Glutamatergic neuron (in vitro differentiated cells): ENCODE measurements around the gene GBP6. TPM values are rescaled to one million over a fixed set of nuclear protein-coding genes. Genes with fewer than 3 reads are reported as not detected.

Source experiments
- DNase-seq: peaks from one replicate; pipeline ENCODE4 v3.0.0; 2022
- H3K27ac Mint-ChIP-seq: one replicate; pipeline ENCODE4 v1.8.0; 2020; ENCODE audit warnings: mild to moderate bottlenecking, mixed read lengths, inconsistent platforms; ENCODE audit not compliant: unreplicated experiment
- H3K27me3 Mint-ChIP-seq: one replicate; pipeline ENCODE4 v1.8.0; 2020; ENCODE audit warnings: mild to moderate bottlenecking, moderate library complexity, mixed read lengths, inconsistent platforms; ENCODE audit not compliant: unreplicated experiment
- H3K36me3 Mint-ChIP-seq: one replicate; pipeline ENCODE4 v1.8.0; 2020; ENCODE audit warnings: mild to moderate bottlenecking, mixed read lengths, inconsistent platforms; ENCODE audit not compliant: unreplicated experiment
- H3K4me1 Mint-ChIP-seq: one replicate; pipeline ENCODE4 v1.8.0; 2020; ENCODE audit warnings: mild to moderate bottlenecking, low read depth, mixed read lengths, inconsistent platforms; ENCODE audit not compliant: unreplicated experiment
- H3K4me3 Mint-ChIP-seq: one replicate; pipeline ENCODE4 v1.8.0; 2020; ENCODE audit warnings: mild to moderate bottlenecking, mixed read lengths, inconsistent platforms; ENCODE audit not compliant: unreplicated experiment
- H3K9me3 Mint-ChIP-seq: one replicate; pipeline ENCODE4 v1.8.0; 2020; ENCODE audit warnings: mild to moderate bottlenecking, moderate library complexity, mixed read lengths, inconsistent platforms; ENCODE audit not compliant: unreplicated experiment
- total RNA-seq: library from RNA; stranded (reverse); fragmentation: NEBNext Ultra II Directional; extraction: Animal tissue kit (Norgen Biotek cat#: 25700); gene quantifications from one replicate; pipeline ENCODE4 v1.2.1, GENCODE V29; 2021; ENCODE audit not compliant: unreplicated experiment
- TF ChIP-seq, protein P1 (sequence below): fragments of 200-600 bp; sonication (generic); IDR thresholded peaks from one replicate; pipeline ENCODE4 v1.5.0; 2021; ENCODE audit not compliant: partially characterized antibody, unreplicated experiment

GBP6 gene
- total RNA-seq, 1 donor from 2014 or later, result not detected

DNA sequence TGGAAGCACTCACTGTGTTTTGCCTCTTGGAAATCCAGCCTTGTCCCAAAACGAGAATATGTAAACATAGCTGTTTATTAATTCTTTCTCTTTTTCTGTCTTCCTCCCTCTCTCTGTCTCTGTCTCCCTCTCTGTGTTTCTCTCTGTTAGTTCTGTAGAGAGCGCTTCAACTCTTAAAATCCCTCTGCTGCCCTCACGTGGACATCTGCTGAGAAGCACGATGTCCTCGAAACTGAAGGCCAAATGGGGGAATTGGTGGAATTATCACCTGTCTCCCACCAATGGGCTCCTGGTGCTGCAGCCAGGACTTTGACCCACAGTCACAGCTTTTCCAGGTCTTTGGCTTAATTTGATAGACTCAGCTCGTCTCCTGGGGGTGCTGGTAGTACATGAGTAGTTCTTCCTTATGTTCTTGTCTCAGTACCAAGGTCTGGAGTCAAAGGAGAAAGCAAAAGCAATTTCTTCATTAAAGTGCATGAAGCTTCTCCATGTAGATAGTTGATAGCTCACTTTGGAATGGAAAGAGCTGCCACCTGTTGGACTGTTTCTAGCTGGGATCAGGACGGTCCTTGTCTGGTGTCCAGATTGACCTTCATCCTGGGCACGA, 5.5 kb upstream of the GBP6 start:
- Mint-ChIP-seq H3K4me3 (no peak overlapping the region), H3K27me3 (no peaks in the 10 kb centered on the region), H3K9me3 (no peaks in the 10 kb centered on the region), H3K4me1 (no peaks in the 10 kb centered on the region), H3K27ac (no peak overlapping the region), H3K36me3 (no peaks in the 10 kb centered on the region)
- peak; percentile 80 for DNase-seq
- TF ChIP-seq, protein P1, sequence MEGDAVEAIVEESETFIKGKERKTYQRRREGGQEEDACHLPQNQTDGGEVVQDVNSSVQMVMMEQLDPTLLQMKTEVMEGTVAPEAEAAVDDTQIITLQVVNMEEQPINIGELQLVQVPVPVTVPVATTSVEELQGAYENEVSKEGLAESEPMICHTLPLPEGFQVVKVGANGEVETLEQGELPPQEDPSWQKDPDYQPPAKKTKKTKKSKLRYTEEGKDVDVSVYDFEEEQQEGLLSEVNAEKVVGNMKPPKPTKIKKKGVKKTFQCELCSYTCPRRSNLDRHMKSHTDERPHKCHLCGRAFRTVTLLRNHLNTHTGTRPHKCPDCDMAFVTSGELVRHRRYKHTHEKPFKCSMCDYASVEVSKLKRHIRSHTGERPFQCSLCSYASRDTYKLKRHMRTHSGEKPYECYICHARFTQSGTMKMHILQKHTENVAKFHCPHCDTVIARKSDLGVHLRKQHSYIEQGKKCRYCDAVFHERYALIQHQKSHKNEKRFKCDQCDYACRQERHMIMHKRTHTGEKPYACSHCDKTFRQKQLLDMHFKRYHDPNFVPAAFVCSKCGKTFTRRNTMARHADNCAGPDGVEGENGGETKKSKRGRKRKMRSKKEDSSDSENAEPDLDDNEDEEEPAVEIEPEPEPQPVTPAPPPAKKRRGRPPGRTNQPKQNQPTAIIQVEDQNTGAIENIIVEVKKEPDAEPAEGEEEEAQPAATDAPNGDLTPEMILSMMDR, result peak; percentile 61

DNA sequence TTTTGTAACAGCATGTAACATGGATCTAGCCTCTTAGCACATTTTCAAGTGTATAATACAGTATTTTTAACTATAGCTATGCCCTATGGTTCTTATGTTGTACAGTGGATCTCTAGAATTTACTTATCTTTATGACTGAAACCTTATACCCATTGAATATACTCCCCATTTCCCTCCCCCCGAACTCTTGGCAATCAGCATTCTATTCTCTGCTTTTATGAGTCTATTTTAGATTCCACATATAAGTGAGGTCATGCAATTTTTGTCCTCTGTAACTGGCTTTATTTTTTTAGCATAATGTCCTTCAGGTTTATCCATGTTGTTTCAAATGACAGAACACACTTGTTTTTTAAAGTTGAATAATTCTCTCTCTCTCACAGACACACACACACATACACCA, 3.1 kb upstream of the GBP6 start:
- no peak overlapping the region for H3K4me3 Mint-ChIP-seq

DNA sequence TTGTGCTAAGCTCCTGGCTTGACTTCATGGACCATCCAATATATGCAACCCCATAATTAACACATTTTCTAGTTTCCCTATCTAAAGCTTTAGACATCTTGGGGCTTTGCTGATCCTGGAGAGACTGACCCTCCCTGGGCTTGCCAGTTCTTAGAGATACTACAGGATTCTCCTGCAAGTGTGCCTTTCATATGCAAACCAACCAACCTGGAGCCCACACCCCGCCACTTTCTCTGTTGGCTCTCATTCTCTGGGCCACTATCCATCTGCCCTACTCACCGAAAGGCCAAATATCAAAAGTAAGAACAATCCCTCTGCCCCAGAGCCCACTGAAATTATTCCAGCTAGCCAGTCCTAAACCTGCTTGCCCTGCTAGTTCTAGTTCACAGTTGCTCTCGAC, 2.2 kb upstream of the GBP6 start:
- Mint-ChIP-seq H3K27me3 (no peaks in the 10 kb centered on the region), H3K4me3 (no peak overlapping the region), H3K4me1 (no peaks in the 10 kb centered on the region), H3K36me3 (no peaks in the 10 kb centered on the region), H3K27ac (no peak overlapping the region), H3K9me3 (no peaks in the 10 kb centered on the region)
- TF ChIP-seq, protein P1, result no peak
- no peak for DNase-seq

More for the DNA sequence above, 3.1 kb upstream of the GBP6 start:
- H3K9me3 Mint-ChIP-seq, result no peaks in the 10 kb centered on the region
- no peaks in the 10 kb centered on the region for H3K27me3 Mint-ChIP-seq
- no peaks in the 10 kb centered on the region for H3K4me1 Mint-ChIP-seq
- no peaks in the 10 kb centered on the region for H3K36me3 Mint-ChIP-seq
- H3K27ac Mint-ChIP-seq, result no peak overlapping the region
- DNase-seq, result no peak
- TF ChIP-seq, protein P1, result no peak

DNA sequence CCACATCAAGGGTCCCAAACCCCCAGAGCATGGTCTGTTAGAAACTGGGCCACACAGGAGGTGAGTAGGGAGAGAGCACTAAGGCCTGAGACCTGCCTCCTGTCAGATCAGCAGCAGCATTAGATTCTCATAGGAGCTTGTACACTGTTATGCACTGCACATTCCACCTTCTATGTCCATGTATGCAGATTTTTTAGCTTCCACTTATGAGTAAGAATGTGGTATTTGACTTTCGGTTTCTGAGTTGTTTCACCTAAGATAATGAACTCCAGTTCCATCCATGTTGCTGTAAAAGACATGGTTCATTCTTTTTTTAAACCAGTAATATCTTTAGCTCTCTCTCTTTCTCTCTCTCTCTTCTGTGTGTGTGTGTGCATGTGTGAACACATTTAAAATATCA, 663 bp upstream of the GBP6 start:
- TF ChIP-seq, protein P1, result no peak
- H3K9me3 Mint-ChIP-seq, result no peaks in the 10 kb centered on the region
- no peak overlapping the region for H3K27ac Mint-ChIP-seq
- no peaks in the 10 kb centered on the region for H3K36me3 Mint-ChIP-seq
- no peak for DNase-seq
- H3K4me3 Mint-ChIP-seq, result no peak overlapping the region
- no peaks in the 10 kb centered on the region for H3K4me1 Mint-ChIP-seq
- H3K27me3 Mint-ChIP-seq, result no peaks in the 10 kb centered on the region

DNA sequence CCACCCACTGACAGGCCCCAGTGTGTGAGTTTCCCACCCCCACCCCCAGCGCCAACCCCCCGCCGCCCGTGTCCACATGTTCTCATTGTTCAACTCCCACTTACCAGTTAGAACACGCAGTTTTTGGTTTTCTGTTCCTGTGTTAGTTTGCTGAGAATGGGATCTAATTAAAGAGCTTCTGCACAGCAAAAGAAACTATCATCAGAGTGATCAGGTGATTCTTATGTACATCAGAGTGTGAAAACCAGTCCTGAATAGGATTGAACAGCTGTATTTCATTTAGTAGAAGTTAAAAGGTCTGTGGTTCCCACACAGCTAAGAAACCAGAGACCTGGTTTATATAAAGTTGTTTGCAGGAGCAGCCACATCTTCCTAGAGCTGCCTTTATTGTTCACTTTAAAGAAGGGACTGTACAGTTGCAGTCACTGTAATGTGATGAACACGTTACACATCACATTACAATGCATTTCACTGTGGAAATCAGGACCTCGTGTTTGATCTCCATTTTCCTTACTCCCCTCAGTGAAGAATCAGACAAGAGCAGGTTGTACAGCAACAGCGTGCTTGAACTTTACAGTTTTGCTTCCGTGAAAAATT, 1.2 kb downstream of the GBP6 start:
- no peaks in the 10 kb centered on the region for H3K27me3 Mint-ChIP-seq
- H3K36me3 Mint-ChIP-seq, result no peaks in the 10 kb centered on the region
- TF ChIP-seq, protein P1, result no peak
- no peaks in the 10 kb centered on the region for H3K4me1 Mint-ChIP-seq
- H3K4me3 Mint-ChIP-seq, result no peak overlapping the region
- DNase-seq, result no peak
- H3K27ac Mint-ChIP-seq, result no peak overlapping the region
- no peaks in the 10 kb centered on the region for H3K9me3 Mint-ChIP-seq
